Mammary epithelial cell (primary cell): Measurements from ENCODE around the gene CDK14.

ENCODE experiments used
- EZH2 ChIP-seq: IDR thresholded peaks from 2 replicates; pipeline ENCODE4 v1.6.1; 2012; ENCODE audit warnings: low read length, inconsistent platforms, borderline replicate concordance
- TF ChIP-seq, protein P1 (sequence below), 2 donors: IDR thresholded peaks in 1 of 2; conservative IDR thresholded peaks in 1 of 2; 2 replicates each; pipeline ENCODE4 v1.5.1; 2011 to 2012; ENCODE audit warnings: inconsistent platforms in 2 of 2, low read length in 2 of 2, mild to moderate bottlenecking in 2 of 2, control low read depth in 1 of 2, low read depth in 1 of 2; ENCODE audit not compliant: insufficient read depth in 1 of 2; ENCODE audit errors: extremely low read depth in 1 of 2

DNA sequence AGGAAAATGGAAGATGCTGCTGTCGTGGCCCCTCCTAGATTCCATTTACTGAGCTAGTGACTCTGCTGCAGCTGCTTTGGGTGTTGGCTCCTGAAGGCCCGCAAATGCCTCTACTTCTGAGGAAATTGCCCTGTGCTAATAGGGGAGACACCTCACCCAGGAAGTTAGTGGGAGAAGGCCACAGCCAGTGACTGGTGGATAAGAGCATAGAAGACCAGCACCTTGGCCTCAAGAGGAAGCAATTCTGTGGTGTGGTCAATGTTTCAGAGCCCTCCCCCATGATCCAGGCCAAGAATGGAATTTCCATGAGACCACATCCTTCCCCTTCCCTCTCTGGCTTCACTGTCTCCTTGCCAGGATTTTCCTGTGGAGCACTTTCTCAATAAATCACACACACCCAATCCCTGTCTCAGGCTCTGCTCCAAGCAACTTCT, 643.1 kb downstream of the CDK14 start:
- TF ChIP-seq, protein P1, sequence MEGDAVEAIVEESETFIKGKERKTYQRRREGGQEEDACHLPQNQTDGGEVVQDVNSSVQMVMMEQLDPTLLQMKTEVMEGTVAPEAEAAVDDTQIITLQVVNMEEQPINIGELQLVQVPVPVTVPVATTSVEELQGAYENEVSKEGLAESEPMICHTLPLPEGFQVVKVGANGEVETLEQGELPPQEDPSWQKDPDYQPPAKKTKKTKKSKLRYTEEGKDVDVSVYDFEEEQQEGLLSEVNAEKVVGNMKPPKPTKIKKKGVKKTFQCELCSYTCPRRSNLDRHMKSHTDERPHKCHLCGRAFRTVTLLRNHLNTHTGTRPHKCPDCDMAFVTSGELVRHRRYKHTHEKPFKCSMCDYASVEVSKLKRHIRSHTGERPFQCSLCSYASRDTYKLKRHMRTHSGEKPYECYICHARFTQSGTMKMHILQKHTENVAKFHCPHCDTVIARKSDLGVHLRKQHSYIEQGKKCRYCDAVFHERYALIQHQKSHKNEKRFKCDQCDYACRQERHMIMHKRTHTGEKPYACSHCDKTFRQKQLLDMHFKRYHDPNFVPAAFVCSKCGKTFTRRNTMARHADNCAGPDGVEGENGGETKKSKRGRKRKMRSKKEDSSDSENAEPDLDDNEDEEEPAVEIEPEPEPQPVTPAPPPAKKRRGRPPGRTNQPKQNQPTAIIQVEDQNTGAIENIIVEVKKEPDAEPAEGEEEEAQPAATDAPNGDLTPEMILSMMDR (conservative IDR thresholded peaks at IDR 0.05 in 1 of 2, IDR thresholded peaks at IDR 0.05 in 1 of 2; ENCODE audit: extremely low read depth in 1 of 2, insufficient read depth in 1 of 2, low read depth in 1 of 2, low read length in 2 of 2), result no peak
- TF ChIP-seq EZH2, result no peak
